SK-N-SH (cell line): ENCODE measurements around the gene PHACTR3. TPM values are rescaled to one million over a fixed set of nuclear protein-coding genes. Genes with fewer than 3 reads are reported as not detected.

Source experiments
- CTCF ChIA-PET: fragments of 300-600, 350-600 bp; formaldehyde crosslinking; extraction: SDS; loops from one replicate; lab custom pipeline; 2021; lab: Yijun Ruan, JAX
- POLR2A ChIA-PET: fragments of 350-600 bp; sonication (Branson Sonifier 250); formaldehyde crosslinking; extraction: SDS; loops from one replicate; lab custom pipeline; 2020; ENCODE audit warnings: antibody characterized with exemption, inconsistent platforms; lab: Yijun Ruan, JAX
- DNase-seq: peaks from one replicate; pipeline ENCODE4 v3.0.0; 2012
- H2AFZ ChIP-seq: fragments of 200-600 bp; sonication (generic); 2 replicates; pipeline ENCODE4 v1.8.1; 2016; ENCODE audit warnings: antibody characterized with exemption, mild to moderate bottlenecking, low read depth
- H3F3A ChIP-seq: fragments of 200-600 bp; sonication (generic); replicated peaks from 2 replicates; pipeline ENCODE3; 2016; ENCODE audit warnings: antibody characterized with exemption, mild to moderate bottlenecking; ENCODE audit not compliant: insufficient read depth
- H3K27ac ChIP-seq, 2 experiments: fragments of 200-500 bp in 1 of 2; fragments of 200-600 bp in 1 of 2; sonication (Bioruptor generic) in 1 of 2; sonication (generic), shearing (Covaris generic) in 1 of 2; 2 replicates each; pipeline versions ENCODE4 v1.5.1 to v1.6.1; 2014 to 2016; ENCODE audit warnings: low read depth in 2 of 2, inconsistent platforms in 1 of 2, low read length in 1 of 2, mild to moderate bottlenecking in 1 of 2, mixed read lengths in 1 of 2
- H3K27me3 ChIP-seq: fragments of 200-600 bp; sonication (generic), shearing (Covaris generic); 2 replicates; pipeline ENCODE4 v1.6.1; 2016; ENCODE audit warnings: mixed run types; ENCODE audit not compliant: insufficient read depth
- H3K36me3 ChIP-seq, 2 experiments: fragments of 200-500 bp in 1 of 2; fragments of 200-600 bp in 1 of 2; sonication (Bioruptor generic) in 1 of 2; sonication (generic) in 1 of 2; replicated peaks in 1 of 2; 2 replicates each; pipeline versions ENCODE3 to v1.5.1; 2014 to 2016; ENCODE audit warnings: low read length in 1 of 2, mild to moderate bottlenecking in 1 of 2; ENCODE audit not compliant: insufficient read depth in 2 of 2, control insufficient read depth in 1 of 2
- H3K4me1 ChIP-seq, 2 experiments: fragments of 200-500 bp in 1 of 2; fragments of 200-600 bp in 1 of 2; sonication (Bioruptor generic) in 1 of 2; sonication (generic), shearing (Covaris generic) in 1 of 2; 2 replicates each; pipeline versions ENCODE4 v1.5.1 to v1.6.1; 2014 to 2016; ENCODE audit warnings: low read depth in 1 of 2, low read length in 1 of 2, mixed run types in 1 of 2; ENCODE audit not compliant: insufficient read depth in 2 of 2, control insufficient read depth in 1 of 2
- H3K4me2 ChIP-seq: fragments of 200-600 bp; sonication (generic), shearing (Covaris generic); 2 replicates; pipeline ENCODE4 v1.6.1; 2017; ENCODE audit warnings: mixed run types
- H3K4me3 ChIP-seq, 2 experiments: fragments of 200-500 bp in 1 of 2; fragments of 200-600 bp in 1 of 2; sonication (Bioruptor generic) in 1 of 2; sonication (generic), shearing (Covaris generic) in 1 of 2; 2 replicates each; pipeline versions ENCODE4 v1.5.1 to v1.8.1; 2014 to 2016; ENCODE audit warnings: low read depth in 2 of 2, inconsistent platforms in 1 of 2, low read length in 1 of 2, mild to moderate bottlenecking in 1 of 2, mixed read lengths in 1 of 2, moderate library complexity in 1 of 2
- H3K79me2 ChIP-seq: fragments of 200-600 bp; sonication (generic); 2 replicates; pipeline ENCODE4 v1.8.1; 2017; ENCODE audit warnings: mild to moderate bottlenecking; ENCODE audit not compliant: insufficient read depth
- H3K9ac ChIP-seq: fragments of 200-600 bp; sonication (generic); 2 replicates; pipeline ENCODE4 v1.6.1; 2017; ENCODE audit warnings: mixed run types
- H3K9me2 ChIP-seq: fragments of 200-600 bp; sonication (generic); 2 replicates; pipeline ENCODE4 v1.6.1; 2017; ENCODE audit warnings: mixed run types
- H3K9me3 ChIP-seq: fragments of 200-600 bp; sonication (generic); 2 replicates; pipeline ENCODE4 v1.6.1; 2017; ENCODE audit warnings: mixed run types, mild to moderate bottlenecking, moderate library complexity
- H4K20me1 ChIP-seq: fragments of 200-600 bp; sonication (generic); 2 replicates; pipeline ENCODE4 v1.6.1; 2017; ENCODE audit warnings: mild to moderate bottlenecking, mixed run types; ENCODE audit not compliant: insufficient read depth
- GATA2 ChIP-seq: sonication (generic); formaldehyde crosslinking; IDR thresholded peaks from 2 replicates; pipeline ENCODE4 v1.5.0; 2020; ENCODE audit warnings: mild to moderate bottlenecking, missing genetic modification reagents
- MAX ChIP-seq: IDR thresholded peaks from 2 replicates; pipeline ENCODE4 v1.4.0; 2012; ENCODE audit warnings: low read depth
- MXI1 ChIP-seq: IDR thresholded peaks from 2 replicates; pipeline ENCODE4 v1.6.1; 2012; ENCODE audit warnings: mild to moderate bottlenecking, low read depth, low read length, improper control_type of control experiment
- NRF1 ChIP-seq: IDR thresholded peaks from 2 replicates; pipeline ENCODE4 v1.6.1; 2012; ENCODE audit warnings: low read depth, mild to moderate bottlenecking, low read length
- RAD21 ChIP-seq: IDR thresholded peaks from 2 replicates; pipeline ENCODE4 v1.6.1; 2012; ENCODE audit warnings: mild to moderate bottlenecking, low read length
- RFX5 ChIP-seq: IDR thresholded peaks from 2 replicates; pipeline ENCODE4 v1.6.1; 2012; ENCODE audit warnings: mild to moderate bottlenecking, improper control_type of control experiment, low read length
- SIN3A ChIP-seq: IDR thresholded peaks from 2 replicates; pipeline ENCODE4 v1.6.1; 2012; ENCODE audit warnings: low read depth, mild to moderate bottlenecking, low read length, moderate library complexity, borderline replicate concordance
- SMC3 ChIP-seq: IDR thresholded peaks from 2 replicates; pipeline ENCODE4 v1.6.1; 2012; ENCODE audit warnings: low read depth, low read length, improper control_type of control experiment
- TAF1 ChIP-seq: IDR thresholded peaks from 2 replicates; pipeline ENCODE4 v1.6.1; 2012; ENCODE audit warnings: low read depth, mild to moderate bottlenecking, low read length, moderate library complexity, borderline replicate concordance
- TCF12 ChIP-seq: IDR thresholded peaks from 2 replicates; pipeline ENCODE4 v1.4.0; 2012
- TEAD4 ChIP-seq: IDR thresholded peaks from 2 replicates; pipeline ENCODE4 v1.4.0; 2012; ENCODE audit warnings: mild to moderate bottlenecking, borderline replicate concordance; ENCODE audit not compliant: insufficient read depth
- USF2 ChIP-seq: fragments of 150-350 bp; IDR thresholded peaks from 2 replicates; pipeline ENCODE4 v1.6.1; 2017; ENCODE audit warnings: antibody characterized with exemption, low read length, low read depth, borderline replicate concordance
- YY1 ChIP-seq: IDR thresholded peaks from 2 replicates; pipeline ENCODE4 v1.4.0; 2012; ENCODE audit warnings: low read depth, mild to moderate bottlenecking
- polyA plus RNA-seq, 3 experiments: library from polyadenylated mRNA; depleted of rRNA; stranded (reverse); fragments of >200 nt; gene quantifications; 2 replicates each; pipeline ENCODE4 v1.2.3, GENCODE V29; 2012
- TF ChIP-seq, protein P1 (sequence below): IDR thresholded peaks from 2 replicates; pipeline ENCODE4 v1.6.1; 2012; ENCODE audit warnings: mild to moderate bottlenecking, low read depth, low read length, moderate library complexity
- TF ChIP-seq, protein P2 (sequence below): IDR thresholded peaks from 2 replicates; pipeline ENCODE4 v1.4.0; 2012; ENCODE audit warnings: low read depth, borderline replicate concordance
- TF ChIP-seq, protein P3 (sequence below): IDR thresholded peaks from 2 replicates; pipeline ENCODE4 v1.4.0; 2012; ENCODE audit warnings: low read depth, borderline replicate concordance
- TF ChIP-seq, protein P4 (sequence below): IDR thresholded peaks from 2 replicates; pipeline ENCODE4; 2012

The PHACTR3 gene
- polyA plus RNA-seq, 1 of the 3 experiments (the other 2 are of a cell fraction): 0.10 TPM

- no peaks in the 10 kb centered on the region for H3K9me2 ChIP-seq
- no peak overlapping the region for H2AFZ ChIP-seq
- no peak for TF ChIP-seq GATA2 (CRISPR knock-in tag)
- TF ChIP-seq, protein P1, sequence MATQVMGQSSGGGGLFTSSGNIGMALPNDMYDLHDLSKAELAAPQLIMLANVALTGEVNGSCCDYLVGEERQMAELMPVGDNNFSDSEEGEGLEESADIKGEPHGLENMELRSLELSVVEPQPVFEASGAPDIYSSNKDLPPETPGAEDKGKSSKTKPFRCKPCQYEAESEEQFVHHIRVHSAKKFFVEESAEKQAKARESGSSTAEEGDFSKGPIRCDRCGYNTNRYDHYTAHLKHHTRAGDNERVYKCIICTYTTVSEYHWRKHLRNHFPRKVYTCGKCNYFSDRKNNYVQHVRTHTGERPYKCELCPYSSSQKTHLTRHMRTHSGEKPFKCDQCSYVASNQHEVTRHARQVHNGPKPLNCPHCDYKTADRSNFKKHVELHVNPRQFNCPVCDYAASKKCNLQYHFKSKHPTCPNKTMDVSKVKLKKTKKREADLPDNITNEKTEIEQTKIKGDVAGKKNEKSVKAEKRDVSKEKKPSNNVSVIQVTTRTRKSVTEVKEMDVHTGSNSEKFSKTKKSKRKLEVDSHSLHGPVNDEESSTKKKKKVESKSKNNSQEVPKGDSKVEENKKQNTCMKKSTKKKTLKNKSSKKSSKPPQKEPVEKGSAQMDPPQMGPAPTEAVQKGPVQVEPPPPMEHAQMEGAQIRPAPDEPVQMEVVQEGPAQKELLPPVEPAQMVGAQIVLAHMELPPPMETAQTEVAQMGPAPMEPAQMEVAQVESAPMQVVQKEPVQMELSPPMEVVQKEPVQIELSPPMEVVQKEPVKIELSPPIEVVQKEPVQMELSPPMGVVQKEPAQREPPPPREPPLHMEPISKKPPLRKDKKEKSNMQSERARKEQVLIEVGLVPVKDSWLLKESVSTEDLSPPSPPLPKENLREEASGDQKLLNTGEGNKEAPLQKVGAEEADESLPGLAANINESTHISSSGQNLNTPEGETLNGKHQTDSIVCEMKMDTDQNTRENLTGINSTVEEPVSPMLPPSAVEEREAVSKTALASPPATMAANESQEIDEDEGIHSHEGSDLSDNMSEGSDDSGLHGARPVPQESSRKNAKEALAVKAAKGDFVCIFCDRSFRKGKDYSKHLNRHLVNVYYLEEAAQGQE: no peak
- no peak for TF ChIP-seq USF2
- no peak for TF ChIP-seq TCF12
- TF ChIP-seq SIN3A: no peak
- no peak for TF ChIP-seq SMC3
- TF ChIP-seq, protein P2, sequence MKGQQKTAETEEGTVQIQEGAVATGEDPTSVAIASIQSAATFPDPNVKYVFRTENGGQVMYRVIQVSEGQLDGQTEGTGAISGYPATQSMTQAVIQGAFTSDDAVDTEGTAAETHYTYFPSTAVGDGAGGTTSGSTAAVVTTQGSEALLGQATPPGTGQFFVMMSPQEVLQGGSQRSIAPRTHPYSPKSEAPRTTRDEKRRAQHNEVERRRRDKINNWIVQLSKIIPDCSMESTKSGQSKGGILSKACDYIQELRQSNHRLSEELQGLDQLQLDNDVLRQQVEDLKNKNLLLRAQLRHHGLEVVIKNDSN: no peak
- TF ChIP-seq NRF1: no peak
- TF ChIP-seq RAD21: no peak
- no peak for TF ChIP-seq MXI1
- TF ChIP-seq, protein P3, sequence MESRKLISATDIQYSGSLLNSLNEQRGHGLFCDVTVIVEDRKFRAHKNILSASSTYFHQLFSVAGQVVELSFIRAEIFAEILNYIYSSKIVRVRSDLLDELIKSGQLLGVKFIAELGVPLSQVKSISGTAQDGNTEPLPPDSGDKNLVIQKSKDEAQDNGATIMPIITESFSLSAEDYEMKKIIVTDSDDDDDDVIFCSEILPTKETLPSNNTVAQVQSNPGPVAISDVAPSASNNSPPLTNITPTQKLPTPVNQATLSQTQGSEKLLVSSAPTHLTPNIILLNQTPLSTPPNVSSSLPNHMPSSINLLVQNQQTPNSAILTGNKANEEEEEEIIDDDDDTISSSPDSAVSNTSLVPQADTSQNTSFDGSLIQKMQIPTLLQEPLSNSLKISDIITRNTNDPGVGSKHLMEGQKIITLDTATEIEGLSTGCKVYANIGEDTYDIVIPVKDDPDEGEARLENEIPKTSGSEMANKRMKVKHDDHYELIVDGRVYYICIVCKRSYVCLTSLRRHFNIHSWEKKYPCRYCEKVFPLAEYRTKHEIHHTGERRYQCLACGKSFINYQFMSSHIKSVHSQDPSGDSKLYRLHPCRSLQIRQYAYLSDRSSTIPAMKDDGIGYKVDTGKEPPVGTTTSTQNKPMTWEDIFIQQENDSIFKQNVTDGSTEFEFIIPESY: no peak
- TF ChIP-seq MAX: no peak
- TF ChIP-seq RFX5: no peak
- TF ChIP-seq YY1: no peak
- TF ChIP-seq TEAD4: no peak
- TF ChIP-seq, protein P4, sequence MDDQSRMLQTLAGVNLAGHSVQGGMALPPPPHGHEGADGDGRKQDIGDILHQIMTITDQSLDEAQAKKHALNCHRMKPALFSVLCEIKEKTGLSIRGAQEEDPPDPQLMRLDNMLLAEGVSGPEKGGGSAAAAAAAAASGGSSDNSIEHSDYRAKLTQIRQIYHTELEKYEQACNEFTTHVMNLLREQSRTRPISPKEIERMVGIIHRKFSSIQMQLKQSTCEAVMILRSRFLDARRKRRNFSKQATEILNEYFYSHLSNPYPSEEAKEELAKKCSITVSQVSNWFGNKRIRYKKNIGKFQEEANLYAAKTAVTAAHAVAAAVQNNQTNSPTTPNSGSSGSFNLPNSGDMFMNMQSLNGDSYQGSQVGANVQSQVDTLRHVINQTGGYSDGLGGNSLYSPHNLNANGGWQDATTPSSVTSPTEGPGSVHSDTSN: no peak
- TF ChIP-seq TAF1: no peak
- TF ChIP-seq, all 33 proteins: peak for 0
- Histone ChIP-seq H3K27ac (no peak overlapping the region), H3K36me3 (no peaks in the 10 kb centered on the region), H3K79me2 (no peaks in the 10 kb centered on the region), H3K4me3 (no peak overlapping the region), H3K4me2 (no peak overlapping the region), H3F3A (no peaks in the 10 kb centered on the region), H3K9ac (no peak overlapping the region), H3K27me3 (no peaks in the 10 kb centered on the region), H4K20me1 (no peaks in the 10 kb centered on the region), H3K9me3 (no peaks in the 10 kb centered on the region), H3K4me1 (no peaks in the 10 kb centered on the region; a peak in 1 of 4 replicates)
- no peak for DNase-seq
- ChIA-PET POLR2A (no interaction called here), CTCF (interaction anchor here (1.0 kb wide), 1 partner anchor 147 kb away, joined by 3 read pairs; no protein-coding TSS in a partner anchor)
These were observed 113.7 kb downstream of the PHACTR3 start for GRCh38 chr20:59718071-59718470.
